OCI-LY3 (cell line): ENCODE measurements around the gene NIP7.

ENCODE experiments used
- H2AFZ ChIP-seq: fragments of 200-600, 300-600 bp; shearing (Covaris generic); 2 replicates; pipeline ENCODE4 v1.6.0; 2014; ENCODE audit warnings: antibody characterized with exemption, low read depth, low read length
- H3K27ac ChIP-seq: fragments of 200-600, 300-600 bp; sonication (generic); 2 replicates; pipeline ENCODE4 v1.5.1; 2014; ENCODE audit warnings: mild to moderate bottlenecking, low read length, moderate library complexity, mixed read lengths
- H3K27me3 ChIP-seq: fragments of 200-600, 300-600 bp; sonication (generic); 2 replicates; pipeline ENCODE4 v1.6.1; 2014; ENCODE audit warnings: low read depth, low read length, mixed read lengths
- H3K36me3 ChIP-seq: fragments of 200-600, 300-600 bp; sonication (generic); replicated peaks from 2 replicates; pipeline ENCODE3; 2014; ENCODE audit warnings: low read depth, low read length, mixed read lengths
- H3K4me1 ChIP-seq: fragments of 300-600, 200-600 bp; sonication (generic); 2 replicates; pipeline ENCODE4 v1.6.1; 2014; ENCODE audit warnings: low read length, mixed read lengths
- H3K4me2 ChIP-seq: fragments of 200-600, 300-600 bp; sonication (generic); 2 replicates; pipeline ENCODE4 v1.6.1; 2014; ENCODE audit warnings: low read length, mixed read lengths
- H3K4me3 ChIP-seq: fragments of 300-600, 200-600 bp; sonication (generic); 2 replicates; pipeline ENCODE4 v1.5.1; 2014; ENCODE audit warnings: antibody characterized with exemption, mild to moderate bottlenecking, low read length, moderate library complexity
- H3K79me2 ChIP-seq: fragments of 300-600, 200-600 bp; shearing (Covaris generic); 2 replicates; pipeline ENCODE4 v1.6.1; 2014; ENCODE audit warnings: mild to moderate bottlenecking, low read length, mixed read lengths
- H3K9ac ChIP-seq: fragments of 300-600, 200-600 bp; shearing (Covaris generic); 2 replicates; pipeline ENCODE4 v1.6.0; 2014; ENCODE audit warnings: mild to moderate bottlenecking, low read length, moderate library complexity
- H3K9me3 ChIP-seq: fragments of 200-600, 300-600 bp; shearing (Covaris generic); 2 replicates; pipeline ENCODE4 v1.6.1; 2014; ENCODE audit warnings: low read length, mixed read lengths; ENCODE audit not compliant: insufficient read depth
- H4K20me1 ChIP-seq: fragments of 200-600, 300-600 bp; sonication (generic); 2 replicates; pipeline ENCODE4 v1.6.1; 2016; ENCODE audit warnings: low read length, mixed read lengths; ENCODE audit not compliant: insufficient read depth
- EZH2phosphoT487 ChIP-seq: fragments of 200-600 bp; shearing (Covaris generic); IDR thresholded peaks from 2 replicates; pipeline ENCODE4 v1.6.1; 2018; ENCODE audit warnings: antibody characterized with exemption, mixed run types, low read depth
- TF ChIP-seq, protein P1 (sequence below): fragments of 200-600, 300-600 bp; sonication (generic); IDR thresholded peaks from 2 replicates; pipeline ENCODE4 v1.5.1; 2014; ENCODE audit warnings: antibody characterized with exemption, low read length, low read depth

Gene NIP7

DNA sequence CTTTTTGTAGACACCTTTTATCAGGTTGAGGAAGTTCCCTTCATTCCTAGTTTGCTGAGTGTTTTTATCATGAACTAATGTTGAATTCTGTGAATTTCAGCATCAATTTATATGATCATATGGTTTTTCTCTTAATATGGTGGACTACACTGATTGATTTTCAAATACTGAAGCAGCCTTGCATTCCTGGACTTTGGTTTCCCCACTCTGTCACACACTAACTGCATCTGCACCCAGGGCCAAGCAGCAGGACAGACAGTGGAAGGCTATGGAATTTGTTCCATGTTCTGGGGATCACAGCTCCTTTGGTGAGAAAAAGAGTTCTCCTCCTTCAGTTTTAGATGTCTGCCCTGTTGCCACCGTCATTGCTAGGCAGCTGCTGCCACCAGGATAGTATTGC is 38.5 kb downstream of the NIP7 start:
- peaks cover 17% of the 10 kb centered on the region for H3K4me1 ChIP-seq
- no peaks in the 10 kb centered on the region for H3K9me3 ChIP-seq
- H3K4me3 ChIP-seq: no peak overlapping the region
- TF ChIP-seq, protein P1, sequence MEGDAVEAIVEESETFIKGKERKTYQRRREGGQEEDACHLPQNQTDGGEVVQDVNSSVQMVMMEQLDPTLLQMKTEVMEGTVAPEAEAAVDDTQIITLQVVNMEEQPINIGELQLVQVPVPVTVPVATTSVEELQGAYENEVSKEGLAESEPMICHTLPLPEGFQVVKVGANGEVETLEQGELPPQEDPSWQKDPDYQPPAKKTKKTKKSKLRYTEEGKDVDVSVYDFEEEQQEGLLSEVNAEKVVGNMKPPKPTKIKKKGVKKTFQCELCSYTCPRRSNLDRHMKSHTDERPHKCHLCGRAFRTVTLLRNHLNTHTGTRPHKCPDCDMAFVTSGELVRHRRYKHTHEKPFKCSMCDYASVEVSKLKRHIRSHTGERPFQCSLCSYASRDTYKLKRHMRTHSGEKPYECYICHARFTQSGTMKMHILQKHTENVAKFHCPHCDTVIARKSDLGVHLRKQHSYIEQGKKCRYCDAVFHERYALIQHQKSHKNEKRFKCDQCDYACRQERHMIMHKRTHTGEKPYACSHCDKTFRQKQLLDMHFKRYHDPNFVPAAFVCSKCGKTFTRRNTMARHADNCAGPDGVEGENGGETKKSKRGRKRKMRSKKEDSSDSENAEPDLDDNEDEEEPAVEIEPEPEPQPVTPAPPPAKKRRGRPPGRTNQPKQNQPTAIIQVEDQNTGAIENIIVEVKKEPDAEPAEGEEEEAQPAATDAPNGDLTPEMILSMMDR: no peak
- TF ChIP-seq EZH2phosphoT487: no peak
- no peak overlapping the region for H2AFZ ChIP-seq
- no peaks in the 10 kb centered on the region for H3K27me3 ChIP-seq
- peaks cover 54% of the 10 kb centered on the region for H3K36me3 ChIP-seq
- no peak overlapping the region for H3K27ac ChIP-seq
- H3K79me2 ChIP-seq: peaks cover 29% of the 10 kb centered on the region
- no peak overlapping the region for H3K4me2 ChIP-seq
- no peak overlapping the region for H3K9ac ChIP-seq
- H4K20me1 ChIP-seq: no peaks in the 10 kb centered on the region

DNA sequence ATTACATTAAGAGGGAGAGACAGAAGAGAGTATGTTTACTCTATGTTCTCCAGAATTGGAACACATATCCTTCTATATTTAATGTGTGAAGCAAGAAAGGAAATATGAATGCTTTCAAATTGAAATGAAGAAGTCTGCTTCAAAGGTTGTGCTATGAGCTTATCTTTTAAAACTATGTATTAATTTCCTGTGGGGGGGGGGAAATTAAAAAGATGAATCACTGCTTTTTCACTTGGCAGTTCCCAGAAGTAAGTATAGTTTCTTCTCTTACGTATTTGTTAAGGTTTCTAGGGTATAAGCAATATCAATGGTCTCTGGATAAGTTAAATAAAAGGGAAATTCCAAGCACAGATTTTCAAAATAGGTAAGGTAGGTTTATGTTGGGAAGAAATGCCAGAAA is 39.2 kb downstream of the NIP7 start:
- TF ChIP-seq, protein P1: no peak
- TF ChIP-seq EZH2phosphoT487: no peak
- Histone ChIP-seq H3K9me3 (no peaks in the 10 kb centered on the region), H4K20me1 (no peaks in the 10 kb centered on the region), H3K79me2 (peaks cover 32% of the 10 kb centered on the region), H3K4me2 (no peak overlapping the region), H3K27ac (no peak overlapping the region), H2AFZ (no peak overlapping the region), H3K4me1 (peaks cover 19% of the 10 kb centered on the region), H3K4me3 (no peak overlapping the region), H3K27me3 (no peaks in the 10 kb centered on the region), H3K9ac (no peak overlapping the region), H3K36me3 (peaks cover 59% of the 10 kb centered on the region)

- peaks cover 53% of the 10 kb centered on the region for H3K36me3 ChIP-seq
- no peak overlapping the region for H3K4me3 ChIP-seq
- H3K27ac ChIP-seq: 0 out of 2 replicates have a peak overlapping the region, but pooled peaks have one; percentile 9
- peaks cover 52% of the 10 kb centered on the region for H3K79me2 ChIP-seq
- TF ChIP-seq, protein P1: no peak
- H3K4me2 ChIP-seq: no peak overlapping the region
- no peaks in the 10 kb centered on the region for H3K27me3 ChIP-seq
- no peak overlapping the region for H2AFZ ChIP-seq
- no peaks in the 10 kb centered on the region for H3K9me3 ChIP-seq
- 0 out of 2 replicates have a peak, but pooled peaks cover 3% of the 10 kb centered on the region for H4K20me1 ChIP-seq
- peaks cover 31% of the 10 kb centered on the region for H3K4me1 ChIP-seq
- no peak overlapping the region for H3K9ac ChIP-seq
Observed at GRCh38 chr16:69381231-69381630, 41.7 kb downstream of the NIP7 start.

- Histone ChIP-seq H4K20me1 (0 out of 2 replicates have a peak, but pooled peaks cover 3% of the 10 kb centered on the region), H3K4me1 (peaks cover 31% of the 10 kb centered on the region), H3K4me3 (no peak overlapping the region), H3K4me2 (no peak overlapping the region), H2AFZ (no peak overlapping the region), H3K27me3 (no peaks in the 10 kb centered on the region), H3K36me3 (peaks cover 51% of the 10 kb centered on the region), H3K9me3 (no peaks in the 10 kb centered on the region), H3K79me2 (peaks cover 52% of the 10 kb centered on the region), H3K9ac (no peak overlapping the region), H3K27ac (peak overlapping the region; percentile 8; the same call in 1 of the 2 replicates)
- TF ChIP-seq, protein P1: no peak
- no peak for TF ChIP-seq EZH2phosphoT487
Observed at GRCh38 chr16:69382421-69382820, 42.8 kb downstream of the NIP7 start.
